LNCAP (cell line): ENCODE data around the gene HEATR9.

Source experiments
- TF ChIP-seq, protein P1 (sequence below): fragments of 450-650 bp; IDR thresholded peaks from 2 replicates; pipeline ENCODE4 v1.5.1; 2017; ENCODE audit warnings: mild to moderate bottlenecking

The HEATR9 gene

GRCh38 chr17:35875800-35876139 lies 7.1 kb upstream of the HEATR9 start:
- TF ChIP-seq, protein P1, sequence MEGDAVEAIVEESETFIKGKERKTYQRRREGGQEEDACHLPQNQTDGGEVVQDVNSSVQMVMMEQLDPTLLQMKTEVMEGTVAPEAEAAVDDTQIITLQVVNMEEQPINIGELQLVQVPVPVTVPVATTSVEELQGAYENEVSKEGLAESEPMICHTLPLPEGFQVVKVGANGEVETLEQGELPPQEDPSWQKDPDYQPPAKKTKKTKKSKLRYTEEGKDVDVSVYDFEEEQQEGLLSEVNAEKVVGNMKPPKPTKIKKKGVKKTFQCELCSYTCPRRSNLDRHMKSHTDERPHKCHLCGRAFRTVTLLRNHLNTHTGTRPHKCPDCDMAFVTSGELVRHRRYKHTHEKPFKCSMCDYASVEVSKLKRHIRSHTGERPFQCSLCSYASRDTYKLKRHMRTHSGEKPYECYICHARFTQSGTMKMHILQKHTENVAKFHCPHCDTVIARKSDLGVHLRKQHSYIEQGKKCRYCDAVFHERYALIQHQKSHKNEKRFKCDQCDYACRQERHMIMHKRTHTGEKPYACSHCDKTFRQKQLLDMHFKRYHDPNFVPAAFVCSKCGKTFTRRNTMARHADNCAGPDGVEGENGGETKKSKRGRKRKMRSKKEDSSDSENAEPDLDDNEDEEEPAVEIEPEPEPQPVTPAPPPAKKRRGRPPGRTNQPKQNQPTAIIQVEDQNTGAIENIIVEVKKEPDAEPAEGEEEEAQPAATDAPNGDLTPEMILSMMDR, result no peak

GRCh38 chr17:35875072-35875799 lies 6.5 kb upstream of the HEATR9 start:
- TF ChIP-seq, protein P1, result no peak

DNA sequence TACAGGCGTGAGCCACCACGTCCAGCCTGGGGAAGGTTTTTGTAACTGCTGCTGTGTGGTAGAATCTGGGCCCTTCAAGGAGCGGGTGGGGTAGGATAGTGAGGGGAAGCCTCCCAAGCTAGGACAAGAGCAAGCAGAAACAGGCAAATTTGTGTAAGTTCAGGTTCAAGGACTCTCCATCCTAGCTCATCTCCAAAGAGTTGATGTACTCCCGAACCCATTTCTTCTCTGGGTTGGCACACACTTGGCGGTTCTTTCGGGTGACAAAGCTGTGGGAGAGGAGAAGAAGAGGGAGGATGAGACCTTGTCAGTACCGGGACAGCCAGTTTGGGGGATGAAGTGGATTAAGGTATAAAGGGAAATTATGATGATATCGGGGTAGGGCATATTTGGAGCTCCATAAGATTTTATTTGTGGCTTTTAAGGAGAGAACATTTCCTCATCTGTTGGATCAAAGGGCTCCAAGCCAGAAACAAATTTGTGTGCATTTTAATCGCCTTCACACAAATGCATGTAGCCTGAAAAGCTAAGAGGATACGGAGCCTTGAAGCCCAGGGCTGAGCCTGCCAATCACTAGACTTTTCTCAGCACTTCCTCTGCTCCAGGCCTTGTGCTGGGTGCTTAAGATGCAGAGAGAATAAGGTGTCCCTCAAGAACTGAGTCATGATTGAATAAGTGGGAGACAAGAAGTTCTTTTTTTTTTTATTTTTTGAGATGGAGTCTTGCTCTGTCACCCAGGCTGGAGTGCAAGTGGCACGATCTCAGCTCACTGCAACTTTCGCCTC lies 3.7 kb upstream of the HEATR9 start:
- TF ChIP-seq, protein P1, result no peak

DNA sequence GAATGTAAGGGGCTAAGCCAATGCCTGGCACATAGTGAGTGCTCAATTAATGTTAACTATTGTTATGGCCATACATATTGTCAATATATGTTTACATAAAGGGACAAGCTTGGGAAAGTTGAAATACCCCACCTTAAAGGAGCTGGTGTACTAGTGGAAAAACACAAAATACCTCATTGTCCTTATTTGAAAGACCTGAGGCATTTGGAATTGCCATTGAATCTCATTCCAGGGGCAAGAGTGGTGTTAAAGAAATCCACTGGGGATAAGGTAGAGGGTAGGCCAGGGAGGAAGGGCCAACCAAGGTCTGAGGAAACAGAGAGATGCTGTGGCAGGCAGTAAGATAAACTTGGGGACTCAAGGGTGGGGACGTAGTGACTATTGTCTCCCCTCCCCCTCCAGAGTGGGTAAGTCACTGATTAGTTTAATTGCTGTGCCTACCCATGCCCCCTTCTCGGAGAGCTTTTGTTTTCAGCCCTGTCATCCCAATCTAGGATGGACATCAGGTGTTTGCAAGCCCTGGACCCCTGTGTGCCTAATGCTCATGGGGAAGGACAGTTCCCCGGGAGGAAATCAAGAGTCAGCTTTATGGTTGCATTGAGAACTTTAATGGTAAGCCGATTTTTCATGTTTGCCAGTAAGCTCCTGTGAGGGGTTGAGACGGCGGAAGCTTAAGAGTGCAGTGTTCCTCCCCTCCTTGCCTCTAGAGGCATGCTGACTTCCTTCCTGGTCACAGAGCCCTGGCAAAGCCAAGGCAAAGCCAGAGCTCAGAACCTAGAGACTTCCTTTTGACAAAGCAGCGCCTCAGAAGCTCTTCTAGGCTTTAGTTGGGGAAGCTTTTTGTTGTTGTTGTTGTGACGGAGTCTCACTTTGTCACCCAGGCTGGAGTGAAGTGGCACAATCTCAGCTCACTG lies 2.5 kb upstream of the HEATR9 start:
- TF ChIP-seq, protein P1, result no peak

DNA sequence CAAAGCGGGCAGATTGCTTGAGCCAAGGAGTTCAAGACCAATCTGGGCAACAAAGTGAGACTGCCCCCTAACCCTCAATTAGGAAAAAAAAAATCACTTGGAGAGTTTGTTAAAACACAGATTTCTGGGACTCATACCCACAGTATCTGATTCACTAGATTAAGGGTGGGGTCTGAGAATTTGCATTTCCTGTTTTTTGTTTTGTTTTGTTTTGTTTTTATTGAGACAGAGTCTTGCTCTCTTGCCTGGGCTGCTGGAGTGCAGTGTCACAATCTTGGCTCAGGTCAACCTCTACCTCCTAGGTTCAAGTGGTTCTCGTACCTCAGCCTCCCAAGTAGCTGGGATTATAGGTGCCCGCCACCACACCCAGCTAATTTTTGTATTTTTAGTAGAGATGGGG lies 1.1 kb downstream of the HEATR9 start:
- TF ChIP-seq, protein P1, result no peak

DNA sequence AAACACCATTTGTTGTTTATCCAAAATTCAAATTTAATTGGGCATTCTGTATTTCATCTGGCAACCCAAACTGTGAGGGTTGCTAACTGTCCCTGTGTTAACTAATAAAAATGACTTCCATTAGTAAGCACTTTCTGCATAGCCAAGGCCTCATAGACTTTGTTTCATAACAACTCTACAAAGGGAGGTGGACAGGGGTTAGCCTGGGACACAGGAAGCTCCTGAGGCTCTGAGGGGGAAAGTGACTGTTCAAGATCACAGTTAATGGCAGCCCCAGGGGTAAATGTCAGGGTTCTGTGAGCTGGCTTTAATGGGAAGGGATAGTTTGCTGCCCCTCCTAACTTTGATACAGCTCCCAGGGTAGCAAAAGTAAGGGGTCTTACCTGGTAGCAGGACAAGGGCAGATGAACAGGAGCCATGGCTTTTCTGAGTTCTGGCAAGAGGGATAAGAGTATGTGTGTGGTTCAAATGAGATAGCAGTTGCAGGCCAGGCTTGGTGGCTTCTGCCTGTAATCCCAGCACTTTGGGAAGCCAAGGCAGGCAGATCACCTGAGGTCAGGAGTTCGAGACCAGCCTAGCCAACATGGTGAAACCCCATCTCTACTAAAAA lies 2.2 kb downstream of the HEATR9 start:
- TF ChIP-seq, protein P1, result no peak
